CD4-positive, alpha-beta T cell (primary cell): ENCODE measurements around the gene SMPX. TPM values are rescaled to one million over a fixed set of nuclear protein-coding genes. Genes with fewer than 3 reads are reported as not detected.

Source experiments
- ATAC-seq: fragments of 200-7000 bp; cut with Tn5 transposase; one replicate; pipeline ENCODE4 v1.10.0; 2022; ENCODE audit warnings: mild to moderate bottlenecking; ENCODE audit not compliant: poor library complexity
- CTCF ChIA-PET: fragments of 350-600 bp; sonication (Branson Sonifier 250); formaldehyde crosslinking; loops from one replicate; lab custom pipeline; 2021; ENCODE audit warnings: antibody characterized with exemption, inconsistent platforms; lab: Charles Lee
- POLR2A ChIA-PET: fragments of 350-600 bp; sonication (Branson Sonifier 250); formaldehyde crosslinking; loops from one replicate; lab custom pipeline; 2021; ENCODE audit warnings: antibody characterized with exemption, inconsistent platforms; lab: Charles Lee
- DNase-seq, 14 experiments: peaks; one replicate each; pipeline ENCODE4 v3.0.0-alpha.2; 2013 to 2020; ENCODE audit warnings: mixed read lengths in 2 of 14
- H3K27ac ChIP-seq, 2 donors: one replicate each; pipeline versions ENCODE4 v1.5.1 to v1.7.0; 2013; ENCODE audit warnings: low read length in 2 of 2, low read depth in 1 of 2, mild to moderate bottlenecking in 1 of 2
- H3K27me3 ChIP-seq, 2 experiments: 1 replicate in 1 of 2; 2 replicates in 1 of 2; pipeline versions ENCODE4 v1.6.1 to v1.7.0; 2013; ENCODE audit warnings: low read length in 2 of 2, control low read depth in 1 of 2, mild to moderate bottlenecking in 1 of 2, moderate library complexity in 1 of 2; ENCODE audit not compliant: insufficient read depth in 2 of 2, control insufficient read depth in 1 of 2
- H3K36me3 ChIP-seq: one replicate; pipeline ENCODE4 v1.6.1; 2013; ENCODE audit warnings: low read length, control low read depth; ENCODE audit not compliant: insufficient read depth
- H3K4me1 ChIP-seq: one replicate; pipeline ENCODE4 v1.6.1; 2013; ENCODE audit warnings: low read length, control low read depth; ENCODE audit not compliant: insufficient read depth
- H3K4me3 ChIP-seq: one replicate; pipeline ENCODE4 v1.5.1; 2013; ENCODE audit warnings: mild to moderate bottlenecking, low read length, moderate library complexity
- H3K9me3 ChIP-seq, 2 experiments: 1 replicate in 1 of 2; 2 replicates in 1 of 2; pipeline versions ENCODE4 v1.6.1 to v1.7.0; 2013; ENCODE audit warnings: low read length in 2 of 2, mild to moderate bottlenecking in 2 of 2, control low read depth in 1 of 2, moderate library complexity in 1 of 2; ENCODE audit not compliant: control insufficient read depth in 1 of 2, insufficient read depth in 1 of 2
- H3K27ac Mint-ChIP-seq: one replicate; pipeline ENCODE4 v1.8.0; 2020; ENCODE audit warnings: mixed read lengths
- H3K27me3 Mint-ChIP-seq: one replicate; pipeline ENCODE4 v1.8.0; 2021; ENCODE audit warnings: mixed read lengths
- H3K36me3 Mint-ChIP-seq: one replicate; pipeline ENCODE4 v1.8.0; 2021; ENCODE audit warnings: low read depth, mixed read lengths
- H3K4me1 Mint-ChIP-seq: one replicate; pipeline ENCODE4 v1.8.0; 2021; ENCODE audit warnings: low read depth, mixed read lengths
- H3K4me3 Mint-ChIP-seq: one replicate; pipeline ENCODE4 v1.8.0; 2020; ENCODE audit warnings: mild to moderate bottlenecking, mixed read lengths
- H3K9me3 Mint-ChIP-seq: one replicate; pipeline ENCODE4 v1.8.0; 2020; ENCODE audit warnings: mixed read lengths
- CTCF ChIP-seq: fragments of 200-600 bp; IDR thresholded peaks from one replicate; pipeline ENCODE4 v1.8.0; 2022; ENCODE audit warnings: antibody characterized with exemption, mild to moderate bottlenecking
- intact Hi-C, 2 experiments: fragments of 100-400 bp; cut with DNase I in 1 of 2; cut with micrococcal nuclease in 1 of 2; formaldehyde crosslinking; loops; one replicate each; pipeline versions ENCODE4 v1.15.1 to v1.9.0; 2023 to 2025; cut with DNase I, micrococcal nuclease
- total RNA-seq, 174 experiments: library from RNA in 2 of 174; stranded (reverse) in 2 of 174; gene quantifications; one replicate each; pipeline ENCODE4 v1.2.3 and lab custom pipeline; 2021 to 2026

Gene SMPX
- total RNA-seq, 2 experiments from 2014 or later, result not detected

DNA sequence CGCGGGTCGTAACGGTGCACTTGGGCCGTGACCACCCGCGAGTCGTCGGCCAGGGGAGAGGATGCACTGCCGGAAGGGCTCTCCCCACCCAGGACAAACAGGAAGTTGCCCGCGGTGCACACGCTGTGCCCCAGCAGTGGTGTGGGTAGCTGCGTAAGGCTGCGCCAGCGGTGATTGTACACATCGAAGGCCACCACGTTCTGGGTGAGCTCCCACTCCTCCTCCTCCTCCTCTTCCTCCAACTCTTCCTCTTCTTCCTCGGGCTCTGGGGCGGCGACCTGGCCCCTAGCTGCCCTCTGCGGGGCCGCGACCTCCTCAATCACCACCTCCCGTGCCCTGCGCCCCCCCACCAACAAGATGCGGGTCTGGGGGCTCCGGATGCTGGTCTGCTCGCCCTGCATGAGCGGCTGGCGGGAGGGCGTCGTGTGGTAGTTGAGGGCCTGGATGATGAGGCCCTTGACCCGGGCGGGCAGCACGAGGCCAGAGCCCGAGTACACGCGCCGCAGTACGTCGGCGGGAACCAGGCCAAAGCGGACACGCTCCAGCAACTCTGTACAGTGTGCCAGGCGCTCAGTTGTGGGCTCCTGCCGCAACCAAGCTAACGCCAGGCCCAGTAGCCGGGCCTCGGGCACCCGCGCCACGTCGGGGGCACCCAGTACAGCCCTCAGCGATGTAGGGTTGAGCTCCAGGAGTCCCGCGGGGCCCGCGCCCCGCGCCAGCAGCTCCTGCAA, 101.2 kb downstream of the SMPX start:
- Mint-ChIP-seq H3K27me3 (no peaks in the 10 kb centered on the region), H3K36me3 (no peaks in the 10 kb centered on the region), H3K4me3 (no peak overlapping the region), H3K9me3 (no peaks in the 10 kb centered on the region), H3K27ac (no peak overlapping the region), H3K4me1 (peaks cover 10% of the 10 kb centered on the region)
- no peak for TF ChIP-seq CTCF
- no peak for ATAC-seq
- Histone ChIP-seq H3K9me3 (peaks cover 0 to 16% of the 10 kb centered on the region in 2 experiments), H3K36me3 (no peaks in the 10 kb centered on the region), H3K4me1 (peaks cover 5% of the 10 kb centered on the region), H3K27me3 (no peaks in the 10 kb centered on the region), H3K27ac (no peak overlapping the region), H3K4me3 (no peak overlapping the region)
- intact Hi-C loops, result no loop called here
- CTCF ChIA-PET, result interaction anchor here (1.1 kb wide), 1 partner anchor 8 kb away, joined by 3 read pairs; no protein-coding TSS in a partner anchor
- DNase-seq, result peak in 2 of 14 experiments; percentile 1 to 2
- POLR2A ChIA-PET, result interaction anchor here (1.7 kb wide), 1 partner anchor 19 kb away, joined by 4 read pairs; no protein-coding TSS in a partner anchor

Other genes starting within 250 kb of the SMPX start
- under 1 TPM; 0.52 to 0.70 TPM for gene KLHL34, start 99.8 kb downstream of the SMPX start, total RNA-seq
- 1 to 10 TPM; 3.1 to 3.4 TPM for gene MBTPS2, start 81.5 kb upstream of the SMPX start, total RNA-seq
- gene YY2, start 97.9 kb upstream of the SMPX start, total RNA-seq, result 1 to 10 TPM; 1.0 to 1.2 TPM
- 10 to 100 TPM; 17.8 to 19.6 TPM for gene SMS, start 182.6 kb upstream of the SMPX start, total RNA-seq